WI38 (cell line): ENCODE data around the gene ARHGAP21.

ENCODE experiments used
- H3K4me3 ChIP-seq: 2 replicates; pipeline ENCODE4 v1.5.1; 2011; ENCODE audit warnings: low read depth, mild to moderate bottlenecking, control low read depth, low read length
- TF ChIP-seq, protein P1 (sequence below): IDR thresholded peaks from 2 replicates; pipeline ENCODE4 v1.5.1; 2012; ENCODE audit warnings: low read depth, mild to moderate bottlenecking, control low read depth, low read length

Gene ARHGAP21

DNA sequence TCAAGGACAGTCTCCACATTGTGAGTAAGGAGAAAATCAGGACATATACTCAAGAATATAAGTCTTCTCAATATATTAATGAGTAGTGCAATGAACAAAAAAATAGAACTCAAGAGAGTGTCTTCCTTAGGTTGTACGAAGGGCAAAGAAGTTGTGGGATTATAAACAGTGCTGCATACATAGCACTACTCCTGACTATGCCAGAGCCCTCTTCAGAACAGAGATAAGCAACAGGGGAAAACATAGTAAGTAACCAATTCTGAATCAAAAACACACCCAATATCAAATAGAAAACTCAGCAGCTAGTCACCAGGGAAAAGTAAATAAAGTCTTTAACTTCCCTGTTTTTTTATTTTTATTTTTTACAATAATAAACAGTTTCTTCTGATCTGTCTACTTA is 10.6 kb downstream of the ARHGAP21 start:
- TF ChIP-seq, protein P1, sequence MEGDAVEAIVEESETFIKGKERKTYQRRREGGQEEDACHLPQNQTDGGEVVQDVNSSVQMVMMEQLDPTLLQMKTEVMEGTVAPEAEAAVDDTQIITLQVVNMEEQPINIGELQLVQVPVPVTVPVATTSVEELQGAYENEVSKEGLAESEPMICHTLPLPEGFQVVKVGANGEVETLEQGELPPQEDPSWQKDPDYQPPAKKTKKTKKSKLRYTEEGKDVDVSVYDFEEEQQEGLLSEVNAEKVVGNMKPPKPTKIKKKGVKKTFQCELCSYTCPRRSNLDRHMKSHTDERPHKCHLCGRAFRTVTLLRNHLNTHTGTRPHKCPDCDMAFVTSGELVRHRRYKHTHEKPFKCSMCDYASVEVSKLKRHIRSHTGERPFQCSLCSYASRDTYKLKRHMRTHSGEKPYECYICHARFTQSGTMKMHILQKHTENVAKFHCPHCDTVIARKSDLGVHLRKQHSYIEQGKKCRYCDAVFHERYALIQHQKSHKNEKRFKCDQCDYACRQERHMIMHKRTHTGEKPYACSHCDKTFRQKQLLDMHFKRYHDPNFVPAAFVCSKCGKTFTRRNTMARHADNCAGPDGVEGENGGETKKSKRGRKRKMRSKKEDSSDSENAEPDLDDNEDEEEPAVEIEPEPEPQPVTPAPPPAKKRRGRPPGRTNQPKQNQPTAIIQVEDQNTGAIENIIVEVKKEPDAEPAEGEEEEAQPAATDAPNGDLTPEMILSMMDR = no peak
- H3K4me3 ChIP-seq = no peak overlapping the region

- TF ChIP-seq, protein P1 = no peak
- H3K4me3 ChIP-seq = no peak overlapping the region
Observed at GRCh38 chr10:24711465-24711864, 12.2 kb downstream of the ARHGAP21 start.

GRCh38 chr10:24708081-24708480 is 15.6 kb downstream of the ARHGAP21 start:
- TF ChIP-seq, protein P1 = no peak
- H3K4me3 ChIP-seq = no peak overlapping the region

- TF ChIP-seq, protein P1 = no peak
- H3K4me3 ChIP-seq = no peak overlapping the region
Observed at GRCh38 chr10:24707445-24707844, 16.2 kb downstream of the ARHGAP21 start.

- TF ChIP-seq, protein P1 = no peak
- no peak overlapping the region for H3K4me3 ChIP-seq
Observed at GRCh38 chr10:24706479-24707118, 17.1 kb downstream of the ARHGAP21 start.

DNA sequence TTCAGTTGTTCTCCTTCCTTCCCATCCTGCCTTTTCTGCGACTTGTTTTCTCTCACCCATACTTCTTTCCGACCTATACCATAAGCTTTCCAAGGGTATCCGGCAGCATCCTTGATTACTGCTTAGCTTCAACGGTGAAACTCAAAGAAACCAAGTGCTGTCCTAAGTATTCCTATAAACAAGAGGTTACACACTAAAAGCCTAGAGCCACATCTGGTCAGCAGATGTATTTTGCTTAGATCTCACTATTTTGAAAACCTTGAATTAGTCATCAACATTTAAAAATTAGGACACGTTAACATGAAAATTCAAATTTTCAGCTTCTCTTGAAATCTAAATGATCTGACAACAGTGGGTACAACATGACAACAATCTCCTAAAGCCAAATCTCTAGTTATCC is 20.0 kb downstream of the ARHGAP21 start:
- TF ChIP-seq, protein P1 = no peak

GRCh38 chr10:24701447-24701846 is 22.2 kb downstream of the ARHGAP21 start:
- TF ChIP-seq, protein P1 = no peak
- H3K4me3 ChIP-seq = no peak overlapping the region

More for the DNA sequence above, 20.0 kb downstream of the ARHGAP21 start:
- H3K4me3 ChIP-seq = no peak overlapping the region
